NCI-H1417 (cell line): ENCODE results near the gene PSENEN.
A peak's percentile ranks its signal among the peaks of the same experiment; 100 is the strongest.
"Not testable (repeated sequence)": the region's sequence is repeated elsewhere in the genome, so short reads cannot be mapped to it uniquely, and the experiment has no call there.

Source experiments
- DNase-seq, 3 experiments: peaks; one replicate each; lab custom pipeline; 2025; lab: John Stamatoyannopoulos, UW

Gene PSENEN

GRCh38 chr19:35751839-35752745 is 6.6 kb downstream of the PSENEN start:
- no peak for DNase-seq

- no peak for DNase-seq
These were observed 7.4 kb downstream of the PSENEN start for GRCh38 chr19:35752746-35753350.

- no peak for DNase-seq
These were observed 8.4 kb downstream of the PSENEN start for GRCh38 chr19:35753634-35754369.

- DNase-seq, result no peak
These were observed 9.1 kb downstream of the PSENEN start for GRCh38 chr19:35754370-35755130.

GRCh38 chr19:35755131-35755549 is 9.7 kb downstream of the PSENEN start:
- DNase-seq, result no peak

- peak in 1 of 3 experiments; percentile 23 for DNase-seq
These were observed 10.3 kb downstream of the PSENEN start for GRCh38 chr19:35755550-35756376.

GRCh38 chr19:35756377-35757230 is 11.2 kb downstream of the PSENEN start, which contains the start of gene HSPB6:
HSPB6 (minus strand) TSS chr19:35757029; CDS start chr19:35757008, 21 bp downstream.
- DNase-seq, result no peak

GRCh38 chr19:35757231-35757748 is 11.8 kb downstream of the PSENEN start:
- no peak for DNase-seq

- peak; percentile 98 to 99 (median 99) for DNase-seq
These were observed 12.5 kb downstream of the PSENEN start, which contains the start of gene PROSER3 for GRCh38 chr19:35757749-35758608. PROSER3 (plus strand) TSS chr19:35758176; CDS start chr19:35758216, 40 bp downstream.

- no peak for DNase-seq
These were observed 14.2 kb downstream of the PSENEN start for GRCh38 chr19:35759697-35760096.

- DNase-seq, result no peak
These were observed 15.4 kb downstream of the PSENEN start for GRCh38 chr19:35760711-35761349.

- DNase-seq, result no peak
These were observed 19.2 kb downstream of the PSENEN start for GRCh38 chr19:35764432-35765315.

- DNase-seq, result no peak
These were observed 21.2 kb downstream of the PSENEN start for GRCh38 chr19:35766571-35767104.

GRCh38 chr19:35767288-35768081 is 22.0 kb downstream of the PSENEN start:
- DNase-seq, result peak in 1 of 3 experiments; percentile 11

- no peak for DNase-seq
These were observed 22.6 kb downstream of the PSENEN start for GRCh38 chr19:35768082-35768421.

GRCh38 chr19:35772362-35772761 is 26.9 kb downstream of the PSENEN start:
- DNase-seq, result not testable (repeated sequence)
